K562 (cell line): ENCODE data around the gene SLC29A2. TPM values are rescaled to one million over a fixed set of nuclear protein-coding genes. Genes with fewer than 3 reads are reported as not detected.

Source experiments
- BMI1 ChIP-seq: fragments of 150-350 bp; IDR thresholded peaks from 2 replicates; pipeline ENCODE4 v1.6.1; 2014; ENCODE audit warnings: low read length
- BRD9 ChIP-seq: fragments of 450-650 bp; IDR thresholded peaks from 2 replicates; pipeline ENCODE4 v1.6.1; 2018; ENCODE audit warnings: low read depth; ENCODE audit not compliant: partially characterized antibody
- CBX2 ChIP-seq: fragments of 200-600 bp; sonication (generic); IDR thresholded peaks from one replicate; pipeline ENCODE4 v1.6.1; 2012; ENCODE audit warnings: mild to moderate bottlenecking, low read length, inconsistent platforms; ENCODE audit not compliant: insufficient read depth, poor library complexity, severe bottlenecking
- CREBBP ChIP-seq: IDR thresholded peaks from one replicate; pipeline ENCODE4 v1.6.1; 2012; ENCODE audit warnings: low read depth, mild to moderate bottlenecking, control low read depth, inconsistent platforms, low read length
- ELF4 ChIP-seq: fragments of 450-650 bp; formaldehyde crosslinking; IDR thresholded peaks from 2 replicates; pipeline ENCODE4 v1.4.0; 2022; ENCODE audit warnings: missing genetic modification characterization
- ERF ChIP-seq: fragments of 450-650 bp; formaldehyde crosslinking; IDR thresholded peaks from 2 replicates; pipeline ENCODE4 v1.4.0; 2020; ENCODE audit warnings: mild to moderate bottlenecking, mixed read lengths
- HNRNPUL1 ChIP-seq: fragments of 200-400 bp; formaldehyde crosslinking; IDR thresholded peaks from 2 replicates; pipeline ENCODE4 v1.6.1; 2017; ENCODE audit warnings: low read length
- KLF16 ChIP-seq: IDR thresholded peaks from 2 replicates; pipeline ENCODE4 v1.6.1; 2016; ENCODE audit warnings: antibody characterized with exemption
- NUFIP1 ChIP-seq: fragments of 450-650 bp; IDR thresholded peaks from 2 replicates; pipeline ENCODE4 v1.6.1; 2018; ENCODE audit not compliant: partially characterized antibody
- SOX6 ChIP-seq: fragments of 450-650 bp; IDR thresholded peaks from 2 replicates; pipeline ENCODE4 v1.6.1; 2014; ENCODE audit warnings: mild to moderate bottlenecking
- SRSF3 ChIP-seq: fragments of 200-400 bp; formaldehyde crosslinking; IDR thresholded peaks from 2 replicates; pipeline ENCODE4 v1.6.1; 2016; ENCODE audit warnings: mild to moderate bottlenecking, low read length, moderate library complexity; ENCODE audit not compliant: insufficient read depth
- TOE1 ChIP-seq, 2 experiments: fragments of 450-650 bp in 1 of 2; sonication (generic) in 1 of 2; formaldehyde crosslinking in 1 of 2; IDR thresholded peaks; 2 replicates each; pipeline versions ENCODE4 v1.7.1 to v1.8.0; 2016 to 2022; ENCODE audit warnings: borderline replicate concordance in 2 of 2, mild to moderate bottlenecking in 2 of 2, antibody characterized with exemption in 1 of 2, inconsistent platforms in 1 of 2, low read depth in 1 of 2, missing genetic modification reagents in 1 of 2, moderate library complexity in 1 of 2
- YY1 ChIP-seq, 3 experiments: IDR thresholded peaks; 2 replicates each; pipeline ENCODE4 v1.6.1; 2011; ENCODE audit warnings: low read length in 2 of 3, mild to moderate bottlenecking in 2 of 3, moderate library complexity in 2 of 3, borderline replicate concordance in 1 of 3, control low read depth in 1 of 3, low read depth in 1 of 3; ENCODE audit not compliant: insufficient read depth in 3 of 3, insufficient replicate concordance in 2 of 3, control insufficient read depth in 1 of 3, insufficient read length in 1 of 3; ENCODE audit errors: extremely low read depth in 1 of 3
- ZNF354B ChIP-seq: fragments of 250-450 bp; sonication (Bioruptor Pico); IDR thresholded peaks from 2 replicates; pipeline ENCODE4 v1.4.0; 2020
- polyA plus RNA-seq, 8 experiments: library from polyadenylated mRNA; depleted of rRNA in 4 of 8; stranded (reverse) in 5 of 8; unstranded in 3 of 8; fragments of >200 nt; fragmentation: Nextera tagmentation in 2 of 8; fragmentation: Illumina TruSeq in 1 of 8; extraction: Ambion mirVana in 2 of 8; extraction: Trizol in 1 of 8; gene quantifications; 2 replicates each; pipeline versions ENCODE4 v1.2.1 to v1.2.3, GENCODE V29; 2011 to 2014; ENCODE audit warnings: inconsistent platforms in 1 of 8, missing spikeins in 1 of 8
- total RNA-seq, 7 experiments: library from RNA; depleted of rRNA in 6 of 7; stranded (reverse); fragments of >200 nt in 6 of 7; fragmentation: Illumina TruSeq in 2 of 7; extraction: Trizol in 2 of 7; gene quantifications; 2 replicates each; pipeline versions ENCODE4 v1.2.1 to v1.2.3, GENCODE V29; 2011 to 2021; ENCODE audit warnings: low replicate concordance in 1 of 7
- TF ChIP-seq, protein P1 (sequence below), 2 experiments: fragments of 450-650 bp in 1 of 2; sonication (generic) in 1 of 2; formaldehyde crosslinking; conservative IDR thresholded peaks; 2 replicates each; pipeline versions ENCODE4 v1.4.0 to v1.8.1; 2020 to 2022; ENCODE audit warnings: mild to moderate bottlenecking in 1 of 2, missing genetic modification reagents in 1 of 2
- TF ChIP-seq, protein P2 (sequence below): sonication (generic); formaldehyde crosslinking; IDR thresholded peaks from 2 replicates; pipeline ENCODE4 v1.9.0; 2022; ENCODE audit warnings: mild to moderate bottlenecking, missing genetic modification reagents
- TF ChIP-seq, protein P3 (sequence below): IDR thresholded peaks from 3 replicates; pipeline ENCODE4 v1.6.1; 2011; ENCODE audit warnings: borderline replicate concordance, mild to moderate bottlenecking; ENCODE audit not compliant: insufficient read length, insufficient read depth
- TF ChIP-seq, protein P4 (sequence below): fragments of 250-450 bp; sonication (Bioruptor Pico); IDR thresholded peaks from 2 replicates; pipeline ENCODE4 v1.4.0; 2020; ENCODE audit warnings: borderline replicate concordance
- TF ChIP-seq, protein P5 (sequence below): sonication (generic); formaldehyde crosslinking; IDR thresholded peaks from 2 replicates; pipeline ENCODE4 v1.4.0; 2020; ENCODE audit warnings: mild to moderate bottlenecking, missing genetic modification reagents

Gene SLC29A2
- total and polyA plus RNA-seq, 9 of the 15 experiments (the other 6 are each of a cell fraction or from before 2014, with no cell fraction given), result 2.4 to 48.6 (median 14.2) TPM

DNA sequence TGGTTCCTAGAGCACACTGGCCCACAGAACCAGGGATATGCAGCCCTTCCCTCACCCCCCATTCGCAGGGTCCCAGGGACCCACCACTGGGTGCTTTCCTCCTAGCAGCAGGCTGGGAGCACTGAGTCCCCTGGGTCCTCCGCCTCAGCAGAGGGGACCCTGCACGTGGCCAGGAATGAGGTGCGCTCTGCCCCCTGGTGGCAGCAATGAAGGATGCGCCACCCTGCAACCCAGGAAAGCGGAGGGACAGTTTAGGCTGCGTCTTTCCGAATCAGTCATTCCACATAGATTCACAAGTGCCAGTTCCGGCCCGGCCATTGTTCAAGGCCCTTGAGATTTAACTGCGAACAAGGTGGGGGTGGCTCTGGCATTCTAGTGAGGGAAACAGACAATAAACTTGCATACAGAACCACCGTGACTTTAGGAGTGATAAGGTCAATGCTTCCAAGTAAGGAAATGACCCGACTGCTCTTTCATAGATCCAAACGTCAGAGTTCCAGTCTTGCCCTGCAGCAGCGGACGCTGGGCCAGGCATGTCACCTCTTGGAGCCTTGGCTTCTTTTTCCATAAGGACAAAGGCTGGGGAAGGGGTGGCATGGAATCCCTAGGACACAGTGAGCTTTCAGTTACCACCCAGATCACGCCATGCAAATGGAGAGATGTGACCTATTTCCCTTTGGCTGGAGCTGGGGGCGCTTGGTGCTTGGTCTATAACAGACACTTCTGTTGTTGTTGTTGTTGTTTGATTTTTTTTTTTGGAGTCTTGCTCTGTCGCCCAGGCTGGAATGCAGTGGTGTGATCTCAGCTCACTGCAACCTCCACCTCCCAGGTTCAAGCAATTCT, 43.0 kb downstream of the SLC29A2 start (continued):
- TF ChIP-seq, protein P1, sequence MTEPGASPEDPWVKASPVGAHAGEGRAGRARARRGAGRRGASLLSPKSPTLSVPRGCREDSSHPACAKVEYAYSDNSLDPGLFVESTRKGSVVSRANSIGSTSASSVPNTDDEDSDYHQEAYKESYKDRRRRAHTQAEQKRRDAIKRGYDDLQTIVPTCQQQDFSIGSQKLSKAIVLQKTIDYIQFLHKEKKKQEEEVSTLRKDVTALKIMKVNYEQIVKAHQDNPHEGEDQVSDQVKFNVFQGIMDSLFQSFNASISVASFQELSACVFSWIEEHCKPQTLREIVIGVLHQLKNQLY (CRISPR knock-in tag; conservative IDR thresholded peaks at IDR 0.05), result no peak
- TF ChIP-seq, protein P2, sequence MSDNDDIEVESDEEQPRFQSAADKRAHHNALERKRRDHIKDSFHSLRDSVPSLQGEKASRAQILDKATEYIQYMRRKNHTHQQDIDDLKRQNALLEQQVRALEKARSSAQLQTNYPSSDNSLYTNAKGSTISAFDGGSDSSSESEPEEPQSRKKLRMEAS (CRISPR knock-in tag), result peak; percentile 99
- TF ChIP-seq ZNF354B (CRISPR knock-in tag), result no peak
- TF ChIP-seq BMI1, result no peak
- TF ChIP-seq ELF4, result no peak
- TF ChIP-seq, protein P3, sequence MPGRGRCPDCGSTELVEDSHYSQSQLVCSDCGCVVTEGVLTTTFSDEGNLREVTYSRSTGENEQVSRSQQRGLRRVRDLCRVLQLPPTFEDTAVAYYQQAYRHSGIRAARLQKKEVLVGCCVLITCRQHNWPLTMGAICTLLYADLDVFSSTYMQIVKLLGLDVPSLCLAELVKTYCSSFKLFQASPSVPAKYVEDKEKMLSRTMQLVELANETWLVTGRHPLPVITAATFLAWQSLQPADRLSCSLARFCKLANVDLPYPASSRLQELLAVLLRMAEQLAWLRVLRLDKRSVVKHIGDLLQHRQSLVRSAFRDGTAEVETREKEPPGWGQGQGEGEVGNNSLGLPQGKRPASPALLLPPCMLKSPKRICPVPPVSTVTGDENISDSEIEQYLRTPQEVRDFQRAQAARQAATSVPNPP, result no peak
- peak; percentile 90 for TF ChIP-seq BRD9
- TF ChIP-seq, protein P4, sequence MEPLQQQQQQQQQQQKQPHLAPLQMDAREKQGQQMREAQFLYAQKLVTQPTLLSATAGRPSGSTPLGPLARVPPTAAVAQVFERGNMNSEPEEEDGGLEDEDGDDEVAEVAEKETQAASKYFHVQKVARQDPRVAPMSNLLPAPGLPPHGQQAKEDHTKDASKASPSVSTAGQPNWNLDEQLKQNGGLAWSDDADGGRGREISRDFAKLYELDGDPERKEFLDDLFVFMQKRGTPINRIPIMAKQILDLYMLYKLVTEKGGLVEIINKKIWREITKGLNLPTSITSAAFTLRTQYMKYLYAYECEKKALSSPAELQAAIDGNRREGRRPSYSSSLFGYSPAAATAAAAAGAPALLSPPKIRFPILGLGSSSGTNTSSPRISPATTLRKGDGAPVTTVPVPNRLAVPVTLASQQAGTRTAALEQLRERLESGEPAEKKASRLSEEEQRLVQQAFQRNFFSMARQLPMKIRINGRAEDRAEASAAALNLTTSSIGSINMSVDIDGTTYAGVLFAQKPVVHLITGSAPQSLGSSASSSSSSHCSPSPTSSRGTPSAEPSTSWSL (CRISPR knock-in tag), result no peak
- TF ChIP-seq CREBBP, result no peak
- TF ChIP-seq, protein P5, sequence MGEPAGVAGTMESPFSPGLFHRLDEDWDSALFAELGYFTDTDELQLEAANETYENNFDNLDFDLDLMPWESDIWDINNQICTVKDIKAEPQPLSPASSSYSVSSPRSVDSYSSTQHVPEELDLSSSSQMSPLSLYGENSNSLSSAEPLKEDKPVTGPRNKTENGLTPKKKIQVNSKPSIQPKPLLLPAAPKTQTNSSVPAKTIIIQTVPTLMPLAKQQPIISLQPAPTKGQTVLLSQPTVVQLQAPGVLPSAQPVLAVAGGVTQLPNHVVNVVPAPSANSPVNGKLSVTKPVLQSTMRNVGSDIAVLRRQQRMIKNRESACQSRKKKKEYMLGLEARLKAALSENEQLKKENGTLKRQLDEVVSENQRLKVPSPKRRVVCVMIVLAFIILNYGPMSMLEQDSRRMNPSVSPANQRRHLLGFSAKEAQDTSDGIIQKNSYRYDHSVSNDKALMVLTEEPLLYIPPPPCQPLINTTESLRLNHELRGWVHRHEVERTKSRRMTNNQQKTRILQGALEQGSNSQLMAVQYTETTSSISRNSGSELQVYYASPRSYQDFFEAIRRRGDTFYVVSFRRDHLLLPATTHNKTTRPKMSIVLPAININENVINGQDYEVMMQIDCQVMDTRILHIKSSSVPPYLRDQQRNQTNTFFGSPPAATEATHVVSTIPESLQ, result no peak
- TF ChIP-seq KLF16, result peak; percentile 49; the same call in 1 of the 2 replicates
- no peak for TF ChIP-seq NUFIP1
- TF ChIP-seq SRSF3, result no peak
- peak; percentile 52; the same call in 1 of the 2 replicates for TF ChIP-seq TOE1 (IDR thresholded peaks at IDR 0.05; ENCODE audit: borderline replicate concordance)
- TF ChIP-seq TOE1 (CRISPR knock-in tag; IDR thresholded peaks at IDR 0.05; ENCODE audit: borderline replicate concordance, low read depth), result peak; percentile 91; the same call in 1 of the 2 replicates
- TF ChIP-seq CBX2, result no peak
- no peak for TF ChIP-seq ERF (CRISPR knock-in tag)
- no peak for TF ChIP-seq HNRNPUL1
- TF ChIP-seq YY1 (IDR thresholded peaks at IDR 0.05; ENCODE audit: borderline replicate concordance in 1 of 3, control insufficient read depth in 1 of 3, extremely low read depth in 1 of 3, insufficient read depth in 3 of 3, insufficient read length in 1 of 3, insufficient replicate concordance in 2 of 3, low read depth in 1 of 3, low read length in 2 of 3), result peak in 2 of 3 experiments; percentile 40 to 76
- peak; percentile 51; the same call in 1 of the 2 replicates for TF ChIP-seq SOX6
